GM23338 (cell line): ENCODE results near the gene GTPBP8. TPM values are rescaled to one million over a fixed set of nuclear protein-coding genes. Genes with fewer than 3 reads are reported as not detected.

Experiments used
- ATAC-seq: fragments of 200-7000 bp; cut with Tn5 transposase; 3 replicates; pipeline ENCODE4 v1.9.1; 2020
- DNase-seq: peaks from one replicate; pipeline ENCODE4 v3.0.0-alpha.2; 2015; ENCODE audit warnings: low spot score
- H2AFZ ChIP-seq: fragments of 200-600 bp; sonication (generic); 2 replicates; pipeline ENCODE4 v1.8.0; 2016; ENCODE audit warnings: antibody characterized with exemption, mild to moderate bottlenecking, moderate library complexity
- H3F3A ChIP-seq: fragments of 200-600 bp; sonication (generic); replicated peaks from 2 replicates; pipeline ENCODE4 v1.8.0; 2017; ENCODE audit warnings: antibody characterized with exemption, mixed run types, low read depth
- H3K27ac ChIP-seq: fragments of 200-600 bp; sonication (generic); 2 replicates; pipeline ENCODE4 v1.6.1; 2016; ENCODE audit warnings: low read depth
- H3K27me3 ChIP-seq: fragments of 200-600 bp; sonication (generic); 2 replicates; pipeline ENCODE4 v1.8.0; 2016; ENCODE audit warnings: mild to moderate bottlenecking, mixed run types, moderate library complexity; ENCODE audit not compliant: insufficient read depth
- H3K36me3 ChIP-seq: fragments of 200-600 bp; sonication (generic); 2 replicates; pipeline ENCODE4 v1.8.0; 2016; ENCODE audit warnings: mild to moderate bottlenecking; ENCODE audit not compliant: insufficient read depth
- H3K4me1 ChIP-seq: fragments of 200-600 bp; sonication (generic); 2 replicates; pipeline ENCODE4 v1.8.0; 2016; ENCODE audit warnings: mild to moderate bottlenecking, moderate library complexity; ENCODE audit not compliant: insufficient read depth
- H3K4me2 ChIP-seq: fragments of 200-600 bp; sonication (generic); 2 replicates; pipeline ENCODE4 v1.7.1; 2017; ENCODE audit warnings: mixed run types
- H3K4me3 ChIP-seq: fragments of 200-600 bp; sonication (generic); 2 replicates; pipeline ENCODE4 v1.6.1; 2016; ENCODE audit warnings: mixed run types
- H3K79me2 ChIP-seq: fragments of 200-600 bp; sonication (generic); replicated peaks from 2 replicates; pipeline ENCODE4 v1.8.0; 2017; ENCODE audit warnings: mild to moderate bottlenecking; ENCODE audit not compliant: insufficient read depth
- H3K9me2 ChIP-seq: fragments of 200-600 bp; sonication (generic); 2 replicates; pipeline ENCODE4 v1.8.0; 2017; ENCODE audit not compliant: insufficient read depth
- H4K20me1 ChIP-seq: fragments of 200-600 bp; sonication (generic); replicated peaks from 2 replicates; pipeline ENCODE4 v1.8.0; 2017; ENCODE audit warnings: mild to moderate bottlenecking; ENCODE audit not compliant: insufficient read depth
- H3K27ac Mint-ChIP-seq: 2 replicates; pipeline ENCODE4 v1.8.0; 2020; ENCODE audit warnings: inconsistent platforms, mild to moderate bottlenecking, moderate library complexity, mixed read lengths
- H3K27me3 Mint-ChIP-seq: 3 replicates; pipeline ENCODE4 v1.8.0; 2022; ENCODE audit warnings: low read depth, mild to moderate bottlenecking, moderate library complexity, mixed read lengths, inconsistent platforms; ENCODE audit not compliant: insufficient read depth, poor library complexity
- H3K36me3 Mint-ChIP-seq: 3 replicates; pipeline ENCODE4 v1.8.0; 2021; ENCODE audit warnings: low read depth, mild to moderate bottlenecking, inconsistent platforms, moderate library complexity, mixed read lengths
- H3K4me1 Mint-ChIP-seq: 3 replicates; pipeline ENCODE4 v1.8.0; 2020; ENCODE audit warnings: mild to moderate bottlenecking, inconsistent platforms, mixed read lengths
- H3K4me3 Mint-ChIP-seq: 3 replicates; pipeline ENCODE4 v1.8.0; 2021; ENCODE audit warnings: moderate library complexity, mild to moderate bottlenecking, inconsistent platforms, mixed read lengths
- H3K9me3 Mint-ChIP-seq: 3 replicates; pipeline ENCODE4 v1.8.0; 2020; ENCODE audit warnings: moderate library complexity, mild to moderate bottlenecking, inconsistent platforms, mixed read lengths
- CREB1 ChIP-seq: fragments of 250-450 bp; sonication (Bioruptor Pico); IDR thresholded peaks from 2 replicates; pipeline ENCODE4 v1.5.0; 2020; ENCODE audit warnings: low read depth, mild to moderate bottlenecking, moderate library complexity
- EZH2 ChIP-seq: fragments of 200-600 bp; sonication (generic); IDR thresholded peaks from one replicate; pipeline ENCODE4 v1.8.0; 2017; ENCODE audit warnings: antibody characterized with exemption, mild to moderate bottlenecking, low read depth; ENCODE audit not compliant: unreplicated experiment
- EZH2phosphoT487 ChIP-seq: fragments of 200-600 bp; sonication (generic); IDR thresholded peaks from one replicate; pipeline ENCODE4 v1.8.1; 2018; ENCODE audit warnings: antibody characterized with exemption; ENCODE audit not compliant: unreplicated experiment
- JUNB ChIP-seq: IDR thresholded peaks from one replicate; pipeline ENCODE4 v1.6.1; 2016; ENCODE audit warnings: antibody characterized with exemption; ENCODE audit not compliant: unreplicated experiment
- NANOG ChIP-seq: IDR thresholded peaks from 2 replicates; pipeline ENCODE4 v1.6.1; 2016; ENCODE audit warnings: antibody characterized with exemption, borderline replicate concordance
- POLR2AphosphoS5 ChIP-seq: IDR thresholded peaks from 2 replicates; pipeline ENCODE4 v1.6.1; 2016; ENCODE audit warnings: antibody characterized with exemption, low read depth
- STAT1 ChIP-seq: IDR thresholded peaks from one replicate; pipeline ENCODE4 v1.6.1; 2016; ENCODE audit warnings: antibody characterized with exemption; ENCODE audit not compliant: unreplicated experiment
- ZNF114 ChIP-seq: fragments of 250-450 bp; sonication (Bioruptor Pico); IDR thresholded peaks from 2 replicates; pipeline ENCODE4 v1.5.0; 2020; ENCODE audit warnings: mild to moderate bottlenecking, moderate library complexity
- ZNF331 ChIP-seq: fragments of 250-450 bp; sonication (Bioruptor Pico); IDR thresholded peaks from 2 replicates; pipeline ENCODE4 v1.5.0; 2020; ENCODE audit warnings: low read depth, mild to moderate bottlenecking, moderate library complexity
- polyA plus RNA-seq: library from polyadenylated mRNA; unstranded; fragments of >200 nt; fragmentation: Nextera tagmentation; extraction: Ambion mirVana; gene quantifications from 2 replicates; pipeline ENCODE4 v1.2.1, GENCODE V29; 2016
- total RNA-seq: library from RNA; depleted of rRNA; stranded (reverse); fragments of >200 nt; shearing (Covaris generic); gene quantifications from 2 replicates; pipeline ENCODE4 v1.2.3, GENCODE V29; 2014
- TF ChIP-seq, protein P1 (sequence below), 2 experiments: fragments of 200-600 bp in 1 of 2; sonication (generic) in 1 of 2; conservative IDR thresholded peaks; 2 replicates each; pipeline versions ENCODE4 v1.5.1 to v1.6.1; 2016 to 2017; ENCODE audit warnings: antibody characterized with exemption in 2 of 2, low read depth in 2 of 2, mild to moderate bottlenecking in 2 of 2, moderate library complexity in 1 of 2
- TF ChIP-seq, protein P2 (sequence below): IDR thresholded peaks from one replicate; pipeline ENCODE4 v1.6.1; 2018; ENCODE audit warnings: antibody characterized with exemption; ENCODE audit not compliant: unreplicated experiment

Gene GTPBP8
- total and polyA plus RNA-seq, 2 experiments from 2014 or later, result 39.9 to 47.1 TPM

DNA sequence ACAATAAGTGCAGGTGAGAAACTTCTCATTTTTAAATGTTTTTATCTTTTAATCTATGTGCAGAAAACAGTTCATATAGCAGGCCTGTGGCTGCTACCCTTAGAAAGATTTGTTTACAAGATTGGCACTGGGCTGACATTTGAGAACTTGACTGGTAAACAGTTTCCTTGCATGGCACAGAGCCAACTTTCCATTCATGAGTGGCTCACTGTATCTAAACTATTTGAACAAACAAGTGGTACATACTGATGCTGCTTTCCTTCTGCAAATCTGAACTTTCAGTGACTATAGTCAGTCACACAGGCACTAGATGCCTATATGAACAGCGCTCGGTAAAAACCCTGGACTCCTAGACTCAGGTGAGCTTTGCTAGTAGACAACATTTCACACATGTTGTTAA, 6.3 kb upstream of the GTPBP8 start:
- H3K79me2 ChIP-seq, result no peaks in the 10 kb centered on the region
- no peak for TF ChIP-seq EZH2phosphoT487
- no peak overlapping the region for H3K4me3 Mint-ChIP-seq
- no peaks in the 10 kb centered on the region for H3K27me3 ChIP-seq
- no peak for DNase-seq
- H3K4me1 Mint-ChIP-seq, result no peaks in the 10 kb centered on the region; the same call in 2 of the 3 replicates
- no peaks in the 10 kb centered on the region for H3F3A ChIP-seq
- H3K27ac ChIP-seq, result no peak overlapping the region
- H3K9me2 ChIP-seq, result no peaks in the 10 kb centered on the region
- no peak overlapping the region for H2AFZ ChIP-seq
- H3K4me3 ChIP-seq, result no peak overlapping the region
- no peak for ATAC-seq
- no peak overlapping the region for H3K4me2 ChIP-seq
- H3K9me3 Mint-ChIP-seq, result no peaks in the 10 kb centered on the region
- H3K36me3 Mint-ChIP-seq, result no peaks in the 10 kb centered on the region
- H4K20me1 ChIP-seq, result no peaks in the 10 kb centered on the region
- no peaks in the 10 kb centered on the region for H3K36me3 ChIP-seq
- H3K27me3 Mint-ChIP-seq, result no peaks in the 10 kb centered on the region
- no peak overlapping the region for H3K27ac Mint-ChIP-seq
- no peaks in the 10 kb centered on the region; the same call in 1 of the 2 replicates for H3K4me1 ChIP-seq

DNA sequence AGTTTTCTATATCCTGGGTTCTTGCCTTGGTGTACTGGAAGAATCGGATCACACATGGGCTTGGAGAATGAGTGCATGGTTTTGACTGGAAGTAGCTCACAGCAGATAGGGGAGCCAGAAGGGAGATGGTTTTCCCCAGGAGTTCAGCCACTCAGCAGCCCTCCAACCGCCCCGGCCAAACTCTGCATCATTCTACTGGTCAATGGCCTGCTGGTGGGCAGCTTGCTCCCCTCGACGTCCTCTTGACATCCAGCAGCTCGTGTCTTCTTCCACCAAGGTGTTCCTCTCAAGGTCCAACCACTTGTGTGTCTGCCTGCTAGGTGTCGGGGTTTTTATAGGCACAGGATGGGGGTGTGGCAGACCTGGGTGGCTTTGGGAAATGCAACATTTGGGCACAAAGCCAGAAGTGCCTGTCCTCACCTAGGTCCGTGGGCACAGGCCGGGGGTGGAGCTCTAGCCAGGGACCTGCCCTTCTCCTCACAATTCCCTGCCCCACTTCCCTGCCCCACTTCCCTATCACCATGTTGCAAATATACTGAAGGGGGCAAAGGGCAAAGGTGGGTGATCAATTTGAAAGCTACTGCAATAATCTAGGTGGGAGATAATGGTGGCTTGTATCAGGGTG, 3.0 kb upstream of the GTPBP8 start:
- Histone ChIP-seq H4K20me1 (no peaks in the 10 kb centered on the region), H3K4me1 (peaks cover 13% of the 10 kb centered on the region), H3K36me3 (no peaks in the 10 kb centered on the region), H3K4me2 (no peak overlapping the region), H3F3A (no peaks in the 10 kb centered on the region), H2AFZ (no peak overlapping the region), H3K27ac (no peak overlapping the region), H3K4me3 (no peak overlapping the region), H3K79me2 (peaks cover 14% of the 10 kb centered on the region), H3K9me2 (no peaks in the 10 kb centered on the region), H3K27me3 (no peaks in the 10 kb centered on the region)
- DNase-seq, result no peak
- no peaks in the 10 kb centered on the region for H3K27me3 Mint-ChIP-seq
- no peak for ATAC-seq
- no peaks in the 10 kb centered on the region for H3K9me3 Mint-ChIP-seq
- H3K4me1 Mint-ChIP-seq, result peaks cover 13% of the 10 kb centered on the region
- H3K27ac Mint-ChIP-seq, result no peak overlapping the region
- no peaks in the 10 kb centered on the region for H3K36me3 Mint-ChIP-seq
- no peak overlapping the region for H3K4me3 Mint-ChIP-seq
- TF ChIP-seq, protein P1, sequence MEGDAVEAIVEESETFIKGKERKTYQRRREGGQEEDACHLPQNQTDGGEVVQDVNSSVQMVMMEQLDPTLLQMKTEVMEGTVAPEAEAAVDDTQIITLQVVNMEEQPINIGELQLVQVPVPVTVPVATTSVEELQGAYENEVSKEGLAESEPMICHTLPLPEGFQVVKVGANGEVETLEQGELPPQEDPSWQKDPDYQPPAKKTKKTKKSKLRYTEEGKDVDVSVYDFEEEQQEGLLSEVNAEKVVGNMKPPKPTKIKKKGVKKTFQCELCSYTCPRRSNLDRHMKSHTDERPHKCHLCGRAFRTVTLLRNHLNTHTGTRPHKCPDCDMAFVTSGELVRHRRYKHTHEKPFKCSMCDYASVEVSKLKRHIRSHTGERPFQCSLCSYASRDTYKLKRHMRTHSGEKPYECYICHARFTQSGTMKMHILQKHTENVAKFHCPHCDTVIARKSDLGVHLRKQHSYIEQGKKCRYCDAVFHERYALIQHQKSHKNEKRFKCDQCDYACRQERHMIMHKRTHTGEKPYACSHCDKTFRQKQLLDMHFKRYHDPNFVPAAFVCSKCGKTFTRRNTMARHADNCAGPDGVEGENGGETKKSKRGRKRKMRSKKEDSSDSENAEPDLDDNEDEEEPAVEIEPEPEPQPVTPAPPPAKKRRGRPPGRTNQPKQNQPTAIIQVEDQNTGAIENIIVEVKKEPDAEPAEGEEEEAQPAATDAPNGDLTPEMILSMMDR (conservative IDR thresholded peaks at IDR 0.05; ENCODE audit: low read depth in 2 of 2), result no peak
- TF ChIP-seq STAT1 (no peak), JUNB (no peak), ZNF114 (CRISPR knock-in tag) (no peak), ZNF331 (CRISPR knock-in tag) (no peak), CREB1 (CRISPR knock-in tag) (no peak)

DNA sequence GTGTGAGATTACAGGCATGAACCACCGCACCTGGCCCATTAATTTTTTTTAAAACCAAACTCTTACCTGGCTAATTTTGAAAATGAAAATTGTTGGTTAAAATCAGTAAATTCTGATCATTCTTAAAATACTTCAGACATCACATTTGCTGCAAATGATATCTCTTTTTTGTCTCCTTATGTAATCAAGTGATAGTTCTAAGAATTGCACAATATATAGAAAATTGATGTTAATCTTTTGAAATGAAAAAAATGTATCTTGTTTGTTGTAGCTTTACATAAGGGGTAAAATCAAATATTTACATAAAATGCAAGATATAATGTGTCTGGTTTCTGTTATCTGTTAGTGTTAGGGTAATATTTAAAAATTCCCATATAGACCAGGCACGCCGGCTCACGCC, 5.0 kb downstream of the GTPBP8 start:
- Histone ChIP-seq H3K9me2 (no peaks in the 10 kb centered on the region), H3K27me3 (no peaks in the 10 kb centered on the region), H2AFZ (no peak overlapping the region), H3K79me2 (peaks cover 43% of the 10 kb centered on the region), H3K4me2 (no peak overlapping the region), H4K20me1 (no peaks in the 10 kb centered on the region), H3K27ac (no peak overlapping the region), H3F3A (no peaks in the 10 kb centered on the region), H3K4me3 (no peak overlapping the region), H3K36me3 (peaks cover 8% of the 10 kb centered on the region; the same call in 1 of the 2 replicates), H3K4me1 (peaks cover 15% of the 10 kb centered on the region)
- Mint-ChIP-seq H3K27me3 (no peaks in the 10 kb centered on the region), H3K27ac (no peak overlapping the region), H3K36me3 (peaks cover 20% of the 10 kb centered on the region), H3K9me3 (no peaks in the 10 kb centered on the region), H3K4me1 (peaks cover 18% of the 10 kb centered on the region), H3K4me3 (no peak overlapping the region)
- no peak for DNase-seq
- ATAC-seq, result no peak
- TF ChIP-seq CREB1 (CRISPR knock-in tag), result no peak
- TF ChIP-seq, protein P1 (conservative IDR thresholded peaks at IDR 0.05; ENCODE audit: low read depth in 2 of 2), result no peak
- TF ChIP-seq ZNF114 (CRISPR knock-in tag), result no peak
- no peak for TF ChIP-seq EZH2
- TF ChIP-seq, protein P2, sequence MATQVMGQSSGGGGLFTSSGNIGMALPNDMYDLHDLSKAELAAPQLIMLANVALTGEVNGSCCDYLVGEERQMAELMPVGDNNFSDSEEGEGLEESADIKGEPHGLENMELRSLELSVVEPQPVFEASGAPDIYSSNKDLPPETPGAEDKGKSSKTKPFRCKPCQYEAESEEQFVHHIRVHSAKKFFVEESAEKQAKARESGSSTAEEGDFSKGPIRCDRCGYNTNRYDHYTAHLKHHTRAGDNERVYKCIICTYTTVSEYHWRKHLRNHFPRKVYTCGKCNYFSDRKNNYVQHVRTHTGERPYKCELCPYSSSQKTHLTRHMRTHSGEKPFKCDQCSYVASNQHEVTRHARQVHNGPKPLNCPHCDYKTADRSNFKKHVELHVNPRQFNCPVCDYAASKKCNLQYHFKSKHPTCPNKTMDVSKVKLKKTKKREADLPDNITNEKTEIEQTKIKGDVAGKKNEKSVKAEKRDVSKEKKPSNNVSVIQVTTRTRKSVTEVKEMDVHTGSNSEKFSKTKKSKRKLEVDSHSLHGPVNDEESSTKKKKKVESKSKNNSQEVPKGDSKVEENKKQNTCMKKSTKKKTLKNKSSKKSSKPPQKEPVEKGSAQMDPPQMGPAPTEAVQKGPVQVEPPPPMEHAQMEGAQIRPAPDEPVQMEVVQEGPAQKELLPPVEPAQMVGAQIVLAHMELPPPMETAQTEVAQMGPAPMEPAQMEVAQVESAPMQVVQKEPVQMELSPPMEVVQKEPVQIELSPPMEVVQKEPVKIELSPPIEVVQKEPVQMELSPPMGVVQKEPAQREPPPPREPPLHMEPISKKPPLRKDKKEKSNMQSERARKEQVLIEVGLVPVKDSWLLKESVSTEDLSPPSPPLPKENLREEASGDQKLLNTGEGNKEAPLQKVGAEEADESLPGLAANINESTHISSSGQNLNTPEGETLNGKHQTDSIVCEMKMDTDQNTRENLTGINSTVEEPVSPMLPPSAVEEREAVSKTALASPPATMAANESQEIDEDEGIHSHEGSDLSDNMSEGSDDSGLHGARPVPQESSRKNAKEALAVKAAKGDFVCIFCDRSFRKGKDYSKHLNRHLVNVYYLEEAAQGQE, result no peak
- TF ChIP-seq POLR2AphosphoS5, result no peak
- TF ChIP-seq STAT1, result no peak
- TF ChIP-seq ZNF331 (CRISPR knock-in tag), result no peak
- no peak for TF ChIP-seq JUNB
- no peak for TF ChIP-seq NANOG
